H1 (cell line): Measurements from ENCODE around the gene PDIA2. TPM values are rescaled to one million over a fixed set of nuclear protein-coding genes. Genes with fewer than 3 reads are reported as not detected.

Experiments used
- CTCF ChIA-PET: fragments of 300-600 bp; sonication (Branson Sonifier 250); formaldehyde crosslinking; loops from one replicate; lab custom pipeline; 2021; ENCODE audit not compliant: partially characterized antibody; lab: Charles Lee
- POLR2A ChIA-PET: fragments of 300-600 bp; sonication (Branson Sonifier 250); formaldehyde crosslinking; loops from one replicate; lab custom pipeline; 2021; ENCODE audit warnings: inconsistent platforms; ENCODE audit not compliant: partially characterized antibody; lab: Charles Lee
- DNase-seq, 2 experiments: peaks; one replicate each; pipeline versions ENCODE4 v3.0.0 to v3.0.0-alpha.2; 2010 to 2022; ENCODE audit warnings: low spot score in 2 of 2, low read depth in 1 of 2, mixed read lengths in 1 of 2
- FAIRE-seq: peaks from 2 replicates; lab custom pipeline; 2011; peaks lifted over from hg19 to GRCh38; lab: Jason Lieb, UNC
- H2AFZ ChIP-seq: 2 replicates; pipeline ENCODE4 v1.8.1; 2012; ENCODE audit warnings: low read length, inconsistent platforms
- H2AK5ac ChIP-seq: 2 replicates; pipeline ENCODE4 v1.6.1; 2013; ENCODE audit warnings: low read depth, low read length
- H2BK120ac ChIP-seq: replicated peaks from 2 replicates; pipeline ENCODE3; 2013; ENCODE audit warnings: low read depth, low read length, inconsistent platforms
- H2BK12ac ChIP-seq: 2 replicates; pipeline ENCODE4 v1.6.1; 2013; ENCODE audit warnings: low read depth, low read length
- H2BK15ac ChIP-seq: 2 replicates; pipeline ENCODE4 v1.6.1; 2013; ENCODE audit warnings: low read length
- H2BK20ac ChIP-seq: 2 replicates; pipeline ENCODE4 v1.6.1; 2013; ENCODE audit warnings: low read length
- H2BK5ac ChIP-seq: 2 replicates; pipeline ENCODE4 v1.6.1; 2013; ENCODE audit warnings: low read depth, low read length
- H3K14ac ChIP-seq: 2 replicates; pipeline ENCODE4 v1.6.1; 2013; ENCODE audit warnings: inconsistent platforms; ENCODE audit not compliant: insufficient read length
- H3K18ac ChIP-seq: 2 replicates; pipeline ENCODE4 v1.6.1; 2013; ENCODE audit warnings: low read length; ENCODE audit errors: extremely low read depth
- H3K23ac ChIP-seq: 2 replicates; pipeline ENCODE4 v1.6.1; 2013; ENCODE audit warnings: inconsistent platforms; ENCODE audit not compliant: insufficient read length
- H3K23me2 ChIP-seq: 2 replicates; pipeline ENCODE4 v1.6.1; 2013; ENCODE audit warnings: low read depth, low read length
- H3K27ac ChIP-seq: 2 replicates; pipeline ENCODE4 v1.6.1; 2011; ENCODE audit warnings: low read depth, low read length, inconsistent platforms
- H3K27me3 ChIP-seq, 4 experiments: replicated peaks in 1 of 4; 1 replicate in 1 of 4; 2 replicates in 3 of 4; pipeline versions ENCODE4 v1.6.1 to v1.8.1; 2011 to 2013; ENCODE audit warnings: low read length in 3 of 4, mild to moderate bottlenecking in 3 of 4, inconsistent platforms in 2 of 4, mixed read lengths in 2 of 4, moderate library complexity in 1 of 4; ENCODE audit not compliant: control insufficient read depth in 3 of 4, insufficient read depth in 3 of 4; ENCODE audit errors: extremely low read depth in 1 of 4
- H3K36me3 ChIP-seq, 4 experiments: 2 replicates each; pipeline versions ENCODE4 v1.6.1 to v1.8.1; 2011 to 2013; ENCODE audit warnings: mild to moderate bottlenecking in 4 of 4, low read length in 3 of 4, moderate library complexity in 2 of 4, control low read depth in 1 of 4, inconsistent platforms in 1 of 4; ENCODE audit not compliant: insufficient read depth in 4 of 4, control insufficient read depth in 2 of 4
- H3K4ac ChIP-seq: replicated peaks from 2 replicates; pipeline ENCODE3; 2013; ENCODE audit warnings: low read length, low read depth, mixed read lengths, inconsistent platforms; ENCODE audit not compliant: insufficient read length
- H3K4me1 ChIP-seq, 4 experiments: replicated peaks in 1 of 4; 1 replicate in 1 of 4; 2 replicates in 3 of 4; pipeline versions ENCODE4 v1.6.1 to v1.8.1; 2011 to 2013; ENCODE audit warnings: low read length in 3 of 4, inconsistent platforms in 2 of 4, mixed read lengths in 1 of 4; ENCODE audit not compliant: insufficient read depth in 4 of 4, control insufficient read depth in 3 of 4
- H3K4me2 ChIP-seq, 2 experiments: 2 replicates each; pipeline versions ENCODE4 v1.6.1 to v1.8.1; 2011 to 2013; ENCODE audit warnings: low read depth in 2 of 2, low read length in 2 of 2, control low read depth in 1 of 2, inconsistent platforms in 1 of 2, mild to moderate bottlenecking in 1 of 2; ENCODE audit not compliant: insufficient read depth in 1 of 2
- H3K4me3 ChIP-seq, 4 experiments: fragments of 200-600, 300-600 bp in 1 of 4; sonication (generic), shearing (Covaris generic), sonication (Bioruptor Twin) in 1 of 4; 2 replicates each; pipeline versions ENCODE4 v1.5.1 to v1.8.1; 2011 to 2016; ENCODE audit warnings: low read length in 4 of 4, low read depth in 3 of 4, control low read depth in 2 of 4, inconsistent platforms in 2 of 4, mild to moderate bottlenecking in 2 of 4, mixed read lengths in 1 of 4, moderate library complexity in 1 of 4; ENCODE audit not compliant: insufficient read depth in 2 of 4; ENCODE audit errors: extremely low read depth in 1 of 4
- H3K56ac ChIP-seq: replicated peaks from 2 replicates; pipeline ENCODE3; 2013; ENCODE audit warnings: low read depth, mild to moderate bottlenecking, mixed read lengths, low read length, inconsistent platforms; ENCODE audit not compliant: insufficient read length
- H3K79me1 ChIP-seq: 2 replicates; pipeline ENCODE4 v1.6.1; 2013; ENCODE audit warnings: low read depth, low read length, control low read depth
- H3K79me2 ChIP-seq, 2 experiments: 2 replicates each; pipeline versions ENCODE4 v1.6.1 to v1.8.1; 2012 to 2013; ENCODE audit warnings: low read length in 2 of 2, mild to moderate bottlenecking in 2 of 2, inconsistent platforms in 1 of 2; ENCODE audit not compliant: insufficient read depth in 2 of 2, control insufficient read depth in 1 of 2
- H3K9ac ChIP-seq, 4 experiments: replicated peaks in 1 of 4; 1 replicate in 1 of 4; 2 replicates in 3 of 4; pipeline versions ENCODE4 v1.6.1 to v1.8.1; 2011 to 2013; ENCODE audit warnings: low read depth in 3 of 4, low read length in 3 of 4, control low read depth in 2 of 4, mild to moderate bottlenecking in 2 of 4, moderate library complexity in 2 of 4, inconsistent platforms in 1 of 4; ENCODE audit errors: extremely low read depth in 1 of 4
- H3K9me3 ChIP-seq, 2 experiments: 2 replicates each; pipeline versions ENCODE4 v1.6.1 to v1.8.1; 2012 to 2013; ENCODE audit warnings: mild to moderate bottlenecking in 2 of 2, moderate library complexity in 2 of 2, control low read depth in 1 of 2, inconsistent platforms in 1 of 2, low read depth in 1 of 2, low read length in 1 of 2, mixed read lengths in 1 of 2; ENCODE audit not compliant: insufficient read depth in 2 of 2
- H4K20me1 ChIP-seq, 2 experiments: replicated peaks in 1 of 2; 2 replicates each; pipeline versions ENCODE3 to v1.8.1; 2011 to 2013; ENCODE audit warnings: inconsistent platforms in 2 of 2, low read length in 2 of 2, mild to moderate bottlenecking in 1 of 2; ENCODE audit not compliant: insufficient read depth in 2 of 2, control insufficient read depth in 1 of 2
- H4K5ac ChIP-seq: 2 replicates; pipeline ENCODE4 v1.6.1; 2013; ENCODE audit warnings: low read length, low read depth, mixed read lengths, inconsistent platforms; ENCODE audit not compliant: insufficient read length
- H4K8ac ChIP-seq: 2 replicates; pipeline ENCODE4 v1.8.0; 2013; ENCODE audit warnings: mild to moderate bottlenecking, moderate library complexity, low read length, inconsistent platforms; ENCODE audit not compliant: insufficient read depth; ENCODE audit errors: extremely low read depth
- H4K91ac ChIP-seq: replicated peaks from 2 replicates; pipeline ENCODE3; 2013; ENCODE audit warnings: low read length, mixed read lengths, inconsistent platforms; ENCODE audit not compliant: insufficient read length
- BACH1 ChIP-seq: IDR thresholded peaks from 2 replicates; pipeline ENCODE4 v1.6.1; 2012; ENCODE audit warnings: low read length, improper control_type of control experiment
- CHD2 ChIP-seq: IDR thresholded peaks from 2 replicates; pipeline ENCODE4 v1.6.1; 2012; ENCODE audit warnings: low read length, improper control_type of control experiment
- JUN ChIP-seq: IDR thresholded peaks from 2 replicates; pipeline ENCODE4 v1.6.1; 2011; ENCODE audit warnings: low read depth, mild to moderate bottlenecking, improper control_type of control experiment, low read length
- POLR2AphosphoS5 ChIP-seq: IDR thresholded peaks from 2 replicates; pipeline ENCODE4 v1.6.1; 2011; ENCODE audit warnings: low read depth, low read length
- SP1 ChIP-seq: IDR thresholded peaks from 2 replicates; pipeline ENCODE4 v1.6.1; 2011; ENCODE audit warnings: low read depth, low read length
- SP2 ChIP-seq: IDR thresholded peaks from 2 replicates; pipeline ENCODE4 v1.6.1; 2012; ENCODE audit warnings: mild to moderate bottlenecking, low read length, inconsistent platforms
- TCF12 ChIP-seq: IDR thresholded peaks from 2 replicates; pipeline ENCODE4 v1.6.1; 2011; ENCODE audit warnings: low read depth, mild to moderate bottlenecking, low read length
- ZNF274 ChIP-seq: IDR thresholded peaks from 2 replicates; pipeline ENCODE4 v1.7.0; 2012; ENCODE audit warnings: low read length, borderline replicate concordance; ENCODE audit errors: extremely low read depth
- WGBS, 2 experiments: shearing (Covaris generic) in 1 of 2; methylation state at CpG; one replicate each; pipeline versions ENCODE4 v1.1.6 to v1.1.7; 2013 to 2015; ENCODE audit warnings: low lambda C conversion rate in 2 of 2, mixed read lengths in 2 of 2, inconsistent platforms in 1 of 2, low coverage in 1 of 2, missing lambda C conversion rate in 1 of 2; ENCODE audit not compliant: insufficient replicate concordance in 2 of 2, insufficient coverage in 1 of 2, insufficient read length in 1 of 2; ENCODE audit errors: extremely low coverage in 1 of 2, missing lambda C conversion rate in 1 of 2; 5-methylcytosine and 5-hydroxymethylcytosine counted together
- polyA plus RNA-seq, 7 experiments: library from polyadenylated mRNA; depleted of rRNA in 3 of 7; stranded (reverse) in 5 of 7; unstranded in 2 of 7; fragments of >200 nt in 5 of 7; fragments of 200-250 nt in 2 of 7; gene quantifications; 1 replicate in 5 of 7; 2 replicates in 1 of 7; 4 replicates in 1 of 7; pipeline versions ENCODE4 v1.2.1 to v1.2.3, GENCODE V29; 2011 to 2013; ENCODE audit warnings: missing spikeins in 2 of 7, mixed read lengths in 2 of 7
- total RNA-seq: library from RNA; stranded (reverse); fragmentation: NEBNext Ultra II Directional; extraction: Animal tissue kit (Norgen Biotek cat#: 25700); gene quantifications from 2 replicates; pipeline ENCODE4 v1.2.1, GENCODE V29; 2021

Gene PDIA2
- total and polyA plus RNA-seq, 2 of the 8 experiments (the other 6 are each of a cell fraction or from before 2014, with no cell fraction given) = 0.34 to 0.50 TPM

DNA sequence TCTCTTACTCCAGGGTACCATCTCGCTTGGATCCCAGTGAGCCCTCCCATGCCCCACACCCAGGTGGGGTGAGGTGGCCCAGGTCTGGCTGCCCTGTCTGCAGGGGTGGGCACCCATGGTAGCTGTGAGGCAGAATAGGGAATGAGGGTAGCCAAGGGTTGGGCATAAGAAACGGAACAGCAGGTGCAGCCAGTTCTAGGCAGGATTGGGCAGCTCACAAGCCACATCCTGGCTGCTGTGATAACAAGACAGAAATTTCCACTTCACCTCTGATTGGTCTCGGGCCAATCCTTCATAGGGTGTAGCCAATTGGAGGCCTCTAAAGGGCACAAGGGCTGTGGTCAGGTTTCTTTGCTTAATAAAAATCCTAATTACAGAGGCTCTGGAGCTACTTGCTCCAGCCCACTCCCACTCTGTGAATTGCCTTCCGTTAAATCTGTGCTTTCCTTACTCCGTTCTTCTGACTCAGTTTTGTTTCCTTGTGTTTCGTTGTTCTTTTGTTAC lies 4.0 kb upstream of the PDIA2 start:
- Histone ChIP-seq H3K4me1 (peaks cover 0 to 7% (median 5%) of the 10 kb centered on the region in 4 experiments; a peak in 5 of 7 replicates), H3K56ac (no peak overlapping the region), H2BK20ac (no peak overlapping the region), H3K4me3 (no peak overlapping the region), H4K20me1 (peaks cover 0 to 3% of the 10 kb centered on the region in 2 experiments), H3K79me1 (no peaks in the 10 kb centered on the region), H3K27me3 (peaks cover 18 to 53% (median 43%) of the 10 kb centered on the region in 4 experiments), H2AK5ac (no peak overlapping the region), H3K23me2 (peaks cover 11% of the 10 kb centered on the region; the same call in 1 of the 2 replicates), H3K23ac (no peak overlapping the region), H3K79me2 (no peaks in the 10 kb centered on the region), H2BK5ac (no peak overlapping the region), H3K14ac (no peak overlapping the region), H2BK15ac (no peak overlapping the region), H3K18ac (no peak overlapping the region), H3K4ac (no peak overlapping the region), H2BK120ac (no peak overlapping the region), H4K8ac (no peak overlapping the region; the same call in 1 of the 2 replicates), H2BK12ac (no peak overlapping the region), H3K9me3 (no peaks in the 10 kb centered on the region), H4K91ac (no peak overlapping the region), H3K9ac (no peak overlapping the region), H3K27ac (no peak overlapping the region), H3K4me2 (no peak overlapping the region), H3K36me3 (no peaks in the 10 kb centered on the region), H4K5ac (no peak overlapping the region), H2AFZ (no peak overlapping the region)
- no peak for TF ChIP-seq POLR2AphosphoS5
- TF ChIP-seq JUN = 0 out of 2 replicates have a peak, but pooled peaks have one; percentile 3
- TF ChIP-seq SP1 = peak; percentile 92
- TF ChIP-seq SP2 = peak; percentile 20; the same call in 1 of the 2 replicates
- TF ChIP-seq BACH1 = no peak
- TF ChIP-seq ZNF274 = no peak
- TF ChIP-seq TCF12 = no peak
- peak; percentile 65; the same call in 1 of the 2 replicates for TF ChIP-seq CHD2
- FAIRE-seq (peak; percentile 82), DNase-seq (no peak)
- ChIA-PET CTCF (interaction anchor here (0.6 to 1.9 kb wide), 8 partner anchors 9 to 172 kb away, joined by 3 to 7 read pairs (median 4); no protein-coding TSS in a partner anchor), POLR2A (interaction anchor here (0.7 to 1.6 kb wide), 5 partner anchors 9 to 99 kb away, joined by 3 to 7 read pairs (median 4); partner anchors contain the start of genes HBQ1 and LUC7L)
- WGBS, 2 experiments = 76% methylated on average over 6 of the region's 6 CpGs; no CpG with 5 or more reads in 1 of the 2 experiments
